Endothelial cell of umbilical vein (primary cell): Measurements from ENCODE around the gene KLHL36. TPM values are rescaled to one million over a fixed set of nuclear protein-coding genes. Genes with fewer than 3 reads are reported as not detected.

Experiments used
- BruUV-seq: library from RNA; stranded (reverse); fragments of 400-500 nt; replicated peaks from 2 replicates; lab custom pipeline; 2021; lab: Mats Ljungman, UMichigan
- CTCF ChIA-PET: fragments of 300-600, 350-600 bp; sonication (Branson Sonifier 250); formaldehyde crosslinking; loops from one replicate; lab custom pipeline; 2021; ENCODE audit warnings: antibody characterized with exemption, inconsistent platforms; lab: Charles Lee
- POLR2A ChIA-PET: fragments of 300-600, 350-600 bp; sonication (Branson Sonifier 250); formaldehyde crosslinking; loops from one replicate; lab custom pipeline; 2021; ENCODE audit warnings: antibody characterized with exemption, inconsistent platforms; lab: Charles Lee
- DNase-seq: peaks from one replicate; pipeline ENCODE4 v3.0.0-alpha.2; 2011; ENCODE audit warnings: low read depth, low spot score
- FAIRE-seq: peaks from 2 replicates; lab custom pipeline; 2011; peaks lifted over from hg19 to GRCh38; lab: Jason Lieb, UNC
- H2AFZ ChIP-seq: 2 replicates; pipeline ENCODE4 v1.6.0; 2012; ENCODE audit warnings: low read depth, low read length, control low read depth, inconsistent platforms
- H3K27ac ChIP-seq: 2 replicates; pipeline ENCODE4 v1.5.1; 2011; ENCODE audit warnings: low read depth, mild to moderate bottlenecking, control low read depth, low read length, moderate library complexity; ENCODE audit not compliant: insufficient read depth
- H3K27me3 ChIP-seq, 2 experiments: 2 replicates each; pipeline versions ENCODE4 v1.6.0 to v1.6.1; 2011; ENCODE audit warnings: low read length in 2 of 2, mixed read lengths in 1 of 2; ENCODE audit not compliant: control insufficient read depth in 2 of 2, insufficient read depth in 2 of 2
- H3K36me3 ChIP-seq, 2 experiments: 2 replicates in 1 of 2; 3 replicates in 1 of 2; pipeline ENCODE4 v1.5.1; 2011; ENCODE audit warnings: low read length in 2 of 2, mild to moderate bottlenecking in 1 of 2, moderate library complexity in 1 of 2; ENCODE audit not compliant: control insufficient read depth in 2 of 2, insufficient read depth in 2 of 2; ENCODE audit errors: extremely low read depth in 1 of 2
- H3K4me1 ChIP-seq: 3 replicates; pipeline ENCODE4 v1.5.1; 2011; ENCODE audit warnings: mild to moderate bottlenecking, low read length; ENCODE audit not compliant: control insufficient read depth, insufficient read depth; ENCODE audit errors: extremely low read depth
- H3K4me2 ChIP-seq: 2 replicates; pipeline ENCODE4 v1.6.1; 2011; ENCODE audit warnings: low read length, control low read depth, mixed read lengths; ENCODE audit not compliant: insufficient read depth
- H3K4me3 ChIP-seq, 3 experiments: fragments of 200-600 bp in 1 of 3; sonication (generic), shearing (Covaris generic) in 1 of 3; replicated peaks in 1 of 3; 2 replicates each; pipeline ENCODE4 v1.5.1; 2011 to 2016; ENCODE audit warnings: control low read depth in 3 of 3, low read length in 3 of 3, mild to moderate bottlenecking in 2 of 3, inconsistent platforms in 1 of 3, low read depth in 1 of 3, moderate library complexity in 1 of 3; ENCODE audit not compliant: insufficient read depth in 1 of 3
- H3K79me2 ChIP-seq: 2 replicates; pipeline ENCODE4 v1.6.0; 2012; ENCODE audit warnings: low read length, inconsistent platforms; ENCODE audit not compliant: control insufficient read depth, insufficient read depth
- H3K9ac ChIP-seq: replicated peaks from 2 replicates; pipeline ENCODE3; 2011; ENCODE audit warnings: low read length, control low read depth; ENCODE audit not compliant: insufficient read depth; ENCODE audit errors: extremely low read depth
- H3K9me1 ChIP-seq: replicated peaks from 3 replicates; pipeline ENCODE4 v1.6.0; 2011; ENCODE audit warnings: mild to moderate bottlenecking, low read length; ENCODE audit not compliant: control insufficient read depth, insufficient read depth; ENCODE audit errors: extremely low read depth
- H3K9me3 ChIP-seq: replicated peaks from 2 replicates; pipeline ENCODE4 v1.5.1; 2012; ENCODE audit warnings: low read length, inconsistent platforms; ENCODE audit not compliant: control insufficient read depth, insufficient read depth
- H4K20me1 ChIP-seq: replicated peaks from 2 replicates; pipeline ENCODE3; 2011; ENCODE audit warnings: mild to moderate bottlenecking, low read length; ENCODE audit not compliant: control insufficient read depth, insufficient read depth; ENCODE audit errors: extremely low read depth
- CTCF ChIP-seq, 2 donors: IDR thresholded peaks; 1 replicate in 1 of 2; 2 replicates in 1 of 2; pipeline ENCODE4 v1.5.1; 2011; ENCODE audit warnings: low read length in 2 of 2, mild to moderate bottlenecking in 2 of 2, moderate library complexity in 2 of 2, control low read depth in 1 of 2, inconsistent platforms in 1 of 2, low read depth in 1 of 2; ENCODE audit not compliant: insufficient read depth in 1 of 2; ENCODE audit errors: extremely low read depth in 1 of 2
- EZH2 ChIP-seq: IDR thresholded peaks from 2 replicates; pipeline ENCODE4 v1.6.1; 2012; ENCODE audit warnings: borderline replicate concordance, low read depth, mild to moderate bottlenecking, moderate library complexity, low read length, inconsistent platforms; ENCODE audit not compliant: severe bottlenecking
- FOS ChIP-seq: IDR thresholded peaks from 2 replicates; pipeline ENCODE4 v1.6.1; 2011; ENCODE audit warnings: mild to moderate bottlenecking, low read length, moderate library complexity, borderline replicate concordance; ENCODE audit not compliant: insufficient read depth
- GATA2 ChIP-seq: IDR thresholded peaks from 2 replicates; pipeline ENCODE4 v1.7.0; 2011; ENCODE audit warnings: low read depth, mild to moderate bottlenecking, moderate library complexity, mixed read lengths, low read length; ENCODE audit not compliant: insufficient read length, insufficient read depth
- JUN ChIP-seq: IDR thresholded peaks from 2 replicates; pipeline ENCODE4 v1.6.1; 2011; ENCODE audit warnings: borderline replicate concordance, low read depth; ENCODE audit not compliant: insufficient read length, insufficient read depth
- MAX ChIP-seq: IDR thresholded peaks from 2 replicates; pipeline ENCODE4 v1.6.1; 2011; ENCODE audit not compliant: insufficient read depth, insufficient read length
- MYC ChIP-seq: IDR thresholded peaks from one replicate; pipeline ENCODE4 v1.6.1; 2011; ENCODE audit warnings: mild to moderate bottlenecking, low read depth, low read length
- POLR2A ChIP-seq: IDR thresholded peaks from 2 replicates; pipeline ENCODE4 v1.6.1; 2012; ENCODE audit warnings: low read depth, mild to moderate bottlenecking, control low read depth, low read length
- POLR2AphosphoS5 ChIP-seq: IDR thresholded peaks from 2 replicates; pipeline ENCODE4 v1.6.1; 2012; ENCODE audit warnings: low read depth, mild to moderate bottlenecking, control low read depth, low read length, moderate library complexity; ENCODE audit not compliant: insufficient read depth
- dilution Hi-C: fragments of 300-500 bp; cut with MboI; formaldehyde crosslinking; loops from one replicate; pipeline ENCODE4 v1.15.0; 2019; ENCODE audit warnings: low sequenced_read_pairs; ENCODE audit not compliant: extremely low pct_ligation_motif_present
- intact Hi-C: fragments of 100-400 bp; cut with micrococcal nuclease; formaldehyde crosslinking; loops from one replicate; pipeline ENCODE4 v1.10.0; 2022
- polyA plus RNA-seq, 4 experiments: library from polyadenylated mRNA; depleted of rRNA in 3 of 4; stranded (reverse) in 3 of 4; unstranded in 1 of 4; fragments of >200 nt; gene quantifications; 2 replicates each; pipeline versions ENCODE4 v1.2.1 to v1.2.3, GENCODE V29; 2011 to 2012; ENCODE audit warnings: missing spikeins in 1 of 4
- total RNA-seq: library from RNA; stranded (reverse); gene quantifications from 2 replicates; pipeline ENCODE4 v1.2.3, GENCODE V29; 2021

The KLHL36 gene
- total and polyA plus RNA-seq, 2 donors (not counting 3 experiments of a cell fraction or from before 2014, with no cell fraction given) = 31.3 to 38.8 TPM

- FAIRE-seq (peak; percentile 63), DNase-seq (peak; percentile 46)
- Histone ChIP-seq H3K4me2 (peak overlapping the region; percentile 99), H4K20me1 (peaks cover 7% of the 10 kb centered on the region), H3K9me1 (no peaks in the 10 kb centered on the region), H3K9me3 (no peaks in the 10 kb centered on the region), H3K4me3 (peak overlapping the region; percentile 77 to 97 (median 93)), H3K9ac (peak overlapping the region; percentile 87), H3K27me3 (no peaks in the 10 kb centered on the region), H3K27ac (peak overlapping the region; percentile 69), H3K4me1 (peaks cover 14% of the 10 kb centered on the region), H3K79me2 (peaks cover 57% of the 10 kb centered on the region), H2AFZ (no peak overlapping the region), H3K36me3 (no peaks in the 10 kb centered on the region)
- intact Hi-C loops (loop anchor here (2.0 kb wide), 1 partner anchor 26 kb away; no protein-coding TSS in a partner anchor), dilution Hi-C loops (no loop called here)
- POLR2A ChIA-PET = interaction anchor here (0.7 kb wide), 1 partner anchor 11 kb away, joined by 8 read pairs; no protein-coding TSS in a partner anchor
- TF ChIP-seq FOS (no peak), POLR2AphosphoS5 (no peak), EZH2 (no peak), CTCF (IDR thresholded peaks at IDR 0.05; ENCODE audit: extremely low read depth in 1 of 2, insufficient read depth in 1 of 2, low read depth in 1 of 2, low read length in 2 of 2) (no peak), POLR2A (no peak), GATA2 (no peak), MAX (no peak), JUN (no peak), MYC (no peak)
- TSS peak; percentile 50 for BruUV-seq
- CTCF ChIA-PET = interaction anchor here (0.7 to 4.8 kb wide), 12 partner anchors 9 to 195 kb away, joined by 3 to 38 read pairs (median 4); no protein-coding TSS in a partner anchor
These were observed 52.4 kb downstream of the KLHL36 start for GRCh38 chr16:84700446-84701300.
